ENCODE results near the gene USP48.

- TF ChIP-seq CTCF (IDR thresholded peaks at IDR 0.05) (no peak), POLR2A (IDR thresholded peaks at IDR 0.05) (no peak)
Observed at GRCh38 chr1:21661886-21662285, 121.1 kb downstream of the USP48 start.

Data from adrenal gland (tissue), 5 donors.